NCI-H524 (cell line): ENCODE data around the gene TRIM52.

Source experiments
- DNase-seq, 2 experiments: peaks; one replicate each; lab custom pipeline; 2025; lab: John Stamatoyannopoulos, UW

Gene TRIM52

GRCh38 chr5:181258576-181258975 lies 2.4 kb downstream of the TRIM52 start:
- DNase-seq: no peak

GRCh38 chr5:181255836-181256578 lies 4.9 kb downstream of the TRIM52 start:
- no peak for DNase-seq

GRCh38 chr5:181255276-181255675 lies 5.7 kb downstream of the TRIM52 start:
- DNase-seq: no peak

DNA sequence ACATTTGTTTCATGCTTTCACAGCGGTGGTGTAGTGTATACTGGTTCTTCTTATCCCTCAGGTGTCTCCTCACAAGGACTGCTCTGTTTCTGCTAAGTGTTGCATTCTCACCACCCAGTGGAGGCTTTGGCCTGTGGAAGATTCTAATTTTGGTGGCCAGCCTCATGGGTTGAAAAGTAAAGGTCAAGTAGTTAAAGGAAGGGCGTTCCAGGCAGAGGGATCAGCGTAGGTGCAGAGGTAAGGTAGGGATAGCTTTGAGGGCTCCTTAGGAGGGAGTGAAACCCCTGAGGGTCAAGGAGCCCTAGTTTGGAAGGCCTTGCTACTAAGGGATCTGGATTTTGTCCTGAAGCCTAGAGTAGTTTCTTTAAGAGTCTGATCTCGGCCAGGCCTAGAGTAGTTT lies 12.7 kb downstream of the TRIM52 start:
- no peak for DNase-seq

DNA sequence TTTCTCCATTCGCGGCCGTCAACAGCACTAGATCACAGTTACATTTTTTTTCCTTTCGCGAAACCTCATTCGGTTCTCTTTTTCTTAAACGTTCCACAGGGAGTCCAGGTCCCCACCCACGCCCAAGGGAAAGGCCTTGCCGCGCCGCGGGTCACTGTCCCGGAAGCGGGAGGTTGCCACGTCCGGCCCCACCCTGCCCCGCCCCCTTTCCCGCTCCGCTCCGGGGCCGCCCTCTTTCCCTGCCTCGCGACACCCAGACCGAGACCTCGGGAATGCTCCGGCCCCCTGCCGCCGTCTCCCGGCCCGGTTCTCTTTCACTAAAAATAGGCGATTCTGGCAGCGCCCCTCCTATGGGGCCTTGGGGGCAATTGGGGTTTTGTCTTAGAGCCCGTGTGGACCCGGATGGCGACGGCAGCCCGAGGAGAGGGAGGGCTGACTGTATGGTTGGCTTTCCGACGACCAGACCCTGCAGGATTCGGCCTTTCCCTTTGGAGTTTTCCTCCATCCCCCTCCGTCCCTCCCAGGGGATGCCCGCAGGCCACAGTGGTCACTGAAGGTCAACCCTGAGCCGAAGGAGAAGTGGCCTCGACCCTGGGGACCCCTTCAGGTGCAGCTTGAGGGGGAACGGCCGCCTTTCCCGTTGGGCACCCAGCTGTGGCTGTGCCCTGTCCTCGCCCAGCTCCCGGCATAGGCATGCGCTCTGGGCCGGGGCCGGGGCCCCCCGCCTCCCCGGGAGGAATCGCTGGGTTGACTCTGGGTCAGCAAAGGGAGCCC lies 14.5 kb downstream of the TRIM52 start:
- DNase-seq: no peak

GRCh38 chr5:181245427-181246275 lies 15.3 kb downstream of the TRIM52 start:
- no peak for DNase-seq

DNA sequence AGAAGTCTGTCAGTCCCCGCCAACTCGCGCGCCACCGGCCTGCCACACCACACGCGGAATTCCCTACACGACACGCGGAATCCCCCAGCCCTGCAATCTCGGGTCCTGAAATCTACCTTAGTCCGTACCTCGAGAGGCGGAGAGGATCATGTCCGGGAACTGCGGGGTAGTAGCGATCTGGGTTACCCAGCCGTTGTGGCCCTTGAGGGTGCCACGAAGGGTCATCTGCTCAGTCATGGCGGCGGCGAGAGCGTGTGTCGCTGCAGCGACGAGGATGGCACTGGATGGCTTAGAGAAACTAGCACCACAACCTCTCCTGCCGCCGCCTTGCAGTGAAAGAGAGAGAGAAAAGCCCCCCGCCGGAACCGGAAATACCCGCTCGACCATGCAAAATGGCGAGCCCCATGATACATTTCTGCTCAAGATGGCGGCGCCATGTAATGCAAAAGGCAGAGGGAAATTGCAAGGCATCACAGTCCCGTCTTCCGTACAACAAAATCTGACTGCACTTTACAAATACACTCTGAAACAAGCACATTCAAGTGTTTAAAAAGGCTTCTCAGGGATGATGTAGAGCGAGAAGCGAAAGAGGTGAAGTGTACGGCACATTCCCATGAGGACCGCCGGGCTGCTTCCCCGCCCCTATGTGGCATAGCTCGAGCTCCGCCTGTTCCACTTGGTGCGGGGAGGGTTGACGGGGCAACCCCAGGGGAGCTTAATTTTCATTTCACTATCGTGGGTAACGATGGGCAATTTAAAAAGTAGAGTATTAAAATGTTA lies 17.2 kb downstream of the TRIM52 start, which contains the start of gene RACK1:
Gene RACK1 (minus strand): TSS at position 343 of the 780 bp plus-strand sequence. CDS start 106 bp downstream, at position 237.
- DNase-seq: no peak

- DNase-seq: no peak
Observed at GRCh38 chr5:181243018-181243563, 17.9 kb downstream of the TRIM52 start.

GRCh38 chr5:181242031-181242451 lies 18.9 kb downstream of the TRIM52 start:
- DNase-seq: no peak

DNA sequence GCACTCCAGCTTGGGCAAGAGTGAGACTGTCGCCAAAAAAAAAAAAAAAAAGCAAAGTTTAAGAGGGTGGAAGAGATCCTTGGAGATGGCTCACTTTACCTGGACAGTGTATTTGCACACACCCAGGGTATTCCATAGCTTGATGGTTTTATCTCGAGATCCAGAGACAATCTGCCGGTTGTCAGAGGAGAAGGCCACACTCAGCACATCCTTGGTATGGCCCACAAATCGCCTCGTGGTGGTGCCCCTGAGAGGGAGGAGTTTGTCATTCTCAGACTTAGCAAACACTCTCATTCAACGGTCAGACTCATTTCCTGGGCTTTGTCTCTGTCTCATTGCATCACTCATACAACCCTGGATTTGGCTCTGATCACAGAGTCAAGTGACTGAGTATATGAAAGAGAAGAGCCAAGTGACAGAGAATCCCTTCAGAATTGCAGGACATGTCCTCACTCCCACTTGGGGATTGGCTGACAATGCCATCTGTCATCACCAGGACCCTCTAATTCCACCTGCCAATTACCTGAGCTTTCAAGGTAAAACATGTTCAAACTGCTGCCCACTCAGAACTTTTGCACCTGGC lies 19.5 kb downstream of the TRIM52 start:
- DNase-seq: no peak

GRCh38 chr5:181239062-181239663 lies 21.8 kb downstream of the TRIM52 start:
- no peak for DNase-seq

- DNase-seq: no peak
Observed at GRCh38 chr5:181237729-181238385, 23.1 kb downstream of the TRIM52 start.

DNA sequence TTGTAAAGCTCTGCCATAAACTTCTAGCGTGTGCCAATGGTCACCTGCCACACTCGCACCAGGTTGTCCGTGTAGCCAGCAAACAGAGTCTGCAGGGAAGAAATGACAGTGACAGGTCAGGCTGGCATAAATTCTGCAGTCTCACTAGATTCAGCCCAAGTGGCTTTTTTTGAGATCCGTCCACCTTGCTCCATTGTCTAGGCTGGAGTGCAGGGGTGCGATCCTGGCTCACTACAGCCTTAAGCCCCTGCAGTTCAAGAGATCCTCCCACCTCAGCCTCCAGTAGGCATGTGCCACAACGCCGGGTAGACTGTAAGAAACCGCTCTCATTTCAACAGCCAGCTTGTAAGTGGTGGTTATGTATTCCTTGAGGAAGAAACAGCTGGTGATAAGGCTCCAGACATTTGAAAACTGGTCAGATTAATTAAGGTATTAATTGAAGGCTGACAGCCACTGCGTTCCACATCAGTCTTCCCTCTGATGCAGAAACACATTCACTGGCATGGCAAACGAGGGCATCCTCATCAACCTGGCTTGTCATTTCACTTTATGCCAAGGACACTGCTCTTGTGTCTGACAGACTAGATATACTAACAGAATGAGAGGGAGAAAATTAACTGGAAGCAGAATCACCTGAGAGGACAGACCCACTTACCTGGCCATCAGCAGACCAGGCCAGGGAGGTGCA lies 23.8 kb downstream of the TRIM52 start:
- DNase-seq: no peak

GRCh38 chr5:181236471-181236870 lies 24.5 kb downstream of the TRIM52 start:
- no peak for DNase-seq

DNA sequence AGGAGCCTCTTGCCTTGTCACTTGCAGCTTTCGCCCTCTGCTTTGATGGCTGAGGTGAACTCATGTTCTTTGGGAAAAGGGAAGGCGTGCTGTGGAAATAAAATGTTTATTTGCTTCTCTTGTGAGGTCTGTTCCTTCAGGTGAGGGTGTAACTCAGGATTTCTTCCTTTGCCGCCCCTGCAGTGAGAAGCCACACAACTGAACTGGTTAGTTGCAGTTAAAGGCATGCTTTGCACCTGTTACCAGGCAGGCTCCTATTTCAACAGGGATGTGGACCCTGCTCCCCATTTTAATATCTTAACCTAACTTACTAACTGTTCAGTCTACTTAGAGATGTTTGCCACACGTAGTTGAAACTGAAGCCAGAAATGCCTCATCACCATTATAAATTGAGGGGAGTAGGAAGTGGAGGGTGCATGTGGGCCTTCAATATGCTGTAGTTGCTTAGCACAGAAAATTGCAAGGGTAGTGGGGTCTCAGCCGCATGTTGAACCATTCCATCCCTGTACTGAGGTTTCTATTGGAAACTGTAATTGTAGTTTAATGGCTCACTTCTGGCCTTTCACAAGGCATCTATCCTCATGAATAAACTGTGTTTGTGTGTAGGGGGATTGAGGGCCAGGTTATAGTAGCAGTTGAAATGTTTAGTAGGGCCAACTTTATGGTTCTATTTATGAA lies 25.1 kb downstream of the TRIM52 start:
- no peak for DNase-seq

- DNase-seq: no peak
Observed at GRCh38 chr5:181235323-181235688, 25.6 kb downstream of the TRIM52 start.

- no peak for DNase-seq
Observed at GRCh38 chr5:181234455-181235306, 26.3 kb downstream of the TRIM52 start.
